HG03175 (cell line): Measurements from ENCODE around the gene POMGNT2.

ENCODE experiments used
- ATAC-seq: cut with Tn5 transposase; IDR thresholded peaks from one replicate; pipeline ENCODE4 v1.9.1; 2021; ENCODE audit warnings: mild to moderate bottlenecking, moderate library complexity; ENCODE audit not compliant: unreplicated experiment

The POMGNT2 gene

GRCh38 chr3:43104039-43104438 is 1.8 kb downstream of the POMGNT2 start:
- ATAC-seq = no peak

DNA sequence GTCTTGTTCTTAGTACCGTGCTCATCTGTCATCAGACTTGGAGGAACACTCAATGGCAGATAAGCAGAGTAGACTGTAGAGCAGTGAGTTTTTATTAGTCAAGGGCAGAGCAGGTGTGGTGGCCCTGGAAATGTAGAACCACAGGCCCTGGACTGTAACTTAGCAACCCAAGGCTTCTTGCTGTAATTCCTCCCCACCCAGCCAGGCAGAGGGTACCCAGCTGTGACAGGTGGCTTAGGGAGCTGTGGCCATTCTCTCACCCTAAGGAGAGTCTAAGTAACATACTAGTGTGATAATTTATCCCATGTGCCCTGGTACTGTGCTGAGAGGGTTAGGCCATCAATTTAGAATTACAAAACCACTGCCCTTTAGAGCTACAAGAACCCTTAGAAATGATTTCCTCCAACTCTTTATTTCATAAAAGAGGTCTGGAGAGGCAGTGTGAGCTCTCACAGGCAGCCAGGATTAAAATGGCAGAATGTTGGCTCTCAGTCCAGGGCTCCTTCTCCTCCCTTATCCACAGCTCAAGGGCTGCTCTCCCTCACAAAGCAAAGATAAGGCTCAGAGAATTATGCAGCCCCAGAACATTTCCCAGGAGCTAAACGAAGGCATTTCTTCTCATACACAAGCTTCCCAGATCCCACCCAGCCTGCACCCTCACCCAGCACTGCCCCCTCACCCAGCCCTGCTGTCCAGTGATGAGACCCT is 3.0 kb downstream of the POMGNT2 start:
- ATAC-seq = no peak

- no peak for ATAC-seq
Observed at GRCh38 chr3:43098761-43099160, 7.1 kb downstream of the POMGNT2 start.

DNA sequence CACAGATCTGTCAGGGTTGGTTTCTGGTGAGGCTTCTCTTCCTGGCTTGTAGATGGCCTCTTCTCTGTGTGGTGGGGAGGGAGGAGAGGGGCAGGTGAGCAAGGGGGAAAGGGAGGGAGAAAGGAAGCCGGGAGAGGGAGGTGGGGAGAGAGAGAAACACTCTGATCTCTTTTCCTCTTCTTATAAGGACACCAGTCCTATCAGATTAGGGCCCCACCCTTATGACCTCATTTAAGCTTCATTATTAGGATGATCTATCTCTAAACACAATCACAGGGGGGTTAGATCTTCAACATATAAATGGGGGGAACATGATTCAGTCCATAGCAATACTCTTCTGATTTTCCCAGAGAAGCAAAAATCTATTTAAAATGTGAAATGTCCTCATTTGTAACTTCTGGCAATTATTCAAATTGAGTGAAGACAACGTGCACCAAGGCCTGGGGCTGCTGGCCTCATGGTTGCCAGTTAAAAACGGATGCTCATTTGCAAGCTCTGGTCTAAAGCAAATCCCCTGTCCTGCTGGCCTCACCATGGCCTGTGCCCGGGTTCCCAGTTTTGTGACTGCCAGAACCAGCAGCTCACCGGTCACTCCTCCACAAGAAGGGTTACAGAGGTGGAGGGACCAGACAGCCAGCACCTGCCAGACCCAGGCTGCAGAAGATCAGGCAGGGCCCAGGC is 8.3 kb downstream of the POMGNT2 start:
- no peak for ATAC-seq

DNA sequence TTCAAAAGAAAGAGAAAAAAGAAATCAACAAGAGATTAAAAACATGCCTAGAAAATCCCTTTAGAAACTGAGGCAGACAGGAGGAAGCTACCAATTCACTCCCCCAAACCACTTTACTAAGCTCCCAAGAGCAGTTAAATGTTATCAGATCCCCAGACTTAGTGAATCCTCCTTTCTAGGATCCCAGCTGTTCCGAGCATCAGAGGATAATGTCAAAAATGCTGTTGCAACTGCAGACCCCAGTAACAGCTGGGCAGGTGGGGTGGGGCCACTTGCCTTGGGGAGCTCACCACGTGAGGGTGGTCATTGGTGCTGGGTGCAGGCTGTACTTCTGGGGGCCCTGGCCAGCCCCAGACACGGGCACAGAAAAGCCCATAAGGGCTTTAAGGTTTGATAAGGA is 9.1 kb downstream of the POMGNT2 start:
- no peak for ATAC-seq

GRCh38 chr3:43095370-43095769 is 10.5 kb downstream of the POMGNT2 start:
- no peak for ATAC-seq

GRCh38 chr3:43094851-43095250 is 11.0 kb downstream of the POMGNT2 start:
- ATAC-seq = no peak

GRCh38 chr3:43094381-43094780 is 11.5 kb downstream of the POMGNT2 start:
- ATAC-seq = no peak

GRCh38 chr3:43093974-43094373 is 11.9 kb downstream of the POMGNT2 start:
- ATAC-seq = no peak

GRCh38 chr3:43093006-43093405 is 12.9 kb downstream of the POMGNT2 start:
- ATAC-seq = no peak

DNA sequence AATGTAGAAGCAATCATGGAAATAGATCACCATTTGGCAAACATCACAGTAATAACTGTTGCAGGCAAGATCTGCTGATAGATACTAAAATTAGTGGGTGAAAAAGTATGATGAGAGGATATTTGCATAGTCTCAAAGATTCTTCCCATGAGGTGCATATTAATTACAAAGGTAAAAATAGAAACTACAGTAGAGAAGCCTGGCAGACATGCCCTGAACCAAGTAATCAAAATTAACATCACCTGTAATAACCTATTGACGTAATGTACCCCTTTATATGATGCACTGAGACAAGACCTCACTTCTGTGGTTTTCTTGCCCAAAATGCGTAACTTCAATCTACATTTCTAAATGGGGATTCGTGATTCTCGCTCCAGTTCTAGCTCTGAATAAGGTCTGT is 14.4 kb downstream of the POMGNT2 start:
- no peak for ATAC-seq

GRCh38 chr3:43090238-43090637 is 15.6 kb downstream of the POMGNT2 start:
- ATAC-seq = no peak

DNA sequence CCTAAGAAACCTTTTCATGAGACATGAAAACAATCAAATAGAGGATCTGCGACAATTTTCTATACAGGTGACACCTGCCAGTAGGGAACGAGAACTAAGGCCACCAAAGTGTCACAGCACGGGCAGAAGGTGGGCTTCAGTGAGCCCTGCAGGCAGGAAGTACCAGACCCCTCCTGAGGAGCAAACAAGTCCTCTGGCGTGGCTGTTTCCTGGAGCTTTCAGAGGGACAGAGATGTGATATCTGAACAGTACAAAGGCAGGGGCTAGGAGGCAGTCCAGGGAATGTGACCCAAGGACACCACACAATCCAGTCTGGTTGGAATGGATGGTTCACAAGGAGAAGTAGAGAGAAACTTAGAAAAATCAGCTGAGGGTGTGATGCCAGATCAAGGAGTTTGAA is 16.8 kb downstream of the POMGNT2 start:
- ATAC-seq = no peak

- ATAC-seq = no peak
Observed at GRCh38 chr3:43087249-43087776, 18.6 kb downstream of the POMGNT2 start.

DNA sequence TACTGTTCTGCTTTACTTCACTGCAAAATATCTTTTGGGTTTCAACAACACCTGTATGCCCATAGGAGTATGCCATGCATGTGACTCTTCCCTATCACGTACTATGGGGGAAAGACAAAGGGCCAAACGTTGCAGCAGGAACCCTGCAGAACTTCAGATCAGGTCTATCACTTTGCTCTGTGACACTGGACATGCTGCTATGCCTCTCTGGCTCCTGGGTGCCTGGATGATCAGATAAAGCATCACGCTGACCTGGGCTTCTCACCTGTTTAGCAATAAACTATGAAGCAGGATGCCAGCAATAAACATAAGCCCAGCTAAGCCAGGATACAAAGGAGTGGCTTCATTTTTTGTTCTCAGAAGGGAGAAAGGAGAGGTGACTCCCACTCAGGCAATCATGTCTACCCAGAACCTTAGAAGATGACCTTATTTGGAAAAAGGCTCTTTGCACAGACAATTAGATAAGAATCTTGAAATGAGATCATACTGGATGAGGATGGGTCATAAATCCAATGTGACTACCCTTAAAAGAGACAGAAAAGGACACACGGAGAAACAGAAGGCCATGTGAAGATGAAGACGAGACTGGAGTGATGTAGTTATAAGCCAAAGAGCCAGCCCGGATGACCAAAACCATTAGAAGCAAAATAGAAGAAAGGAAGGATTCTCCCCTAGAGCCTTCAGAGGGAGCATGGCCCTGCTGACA is 19.3 kb downstream of the POMGNT2 start:
- no peak for ATAC-seq

- no peak for ATAC-seq
Observed at GRCh38 chr3:43082457-43082856, 23.4 kb downstream of the POMGNT2 start.

- no peak for ATAC-seq
Observed at GRCh38 chr3:43081796-43082195, 24.1 kb downstream of the POMGNT2 start.

- no peak for ATAC-seq
Observed at GRCh38 chr3:43080726-43081568, 24.9 kb downstream of the POMGNT2 start.

DNA sequence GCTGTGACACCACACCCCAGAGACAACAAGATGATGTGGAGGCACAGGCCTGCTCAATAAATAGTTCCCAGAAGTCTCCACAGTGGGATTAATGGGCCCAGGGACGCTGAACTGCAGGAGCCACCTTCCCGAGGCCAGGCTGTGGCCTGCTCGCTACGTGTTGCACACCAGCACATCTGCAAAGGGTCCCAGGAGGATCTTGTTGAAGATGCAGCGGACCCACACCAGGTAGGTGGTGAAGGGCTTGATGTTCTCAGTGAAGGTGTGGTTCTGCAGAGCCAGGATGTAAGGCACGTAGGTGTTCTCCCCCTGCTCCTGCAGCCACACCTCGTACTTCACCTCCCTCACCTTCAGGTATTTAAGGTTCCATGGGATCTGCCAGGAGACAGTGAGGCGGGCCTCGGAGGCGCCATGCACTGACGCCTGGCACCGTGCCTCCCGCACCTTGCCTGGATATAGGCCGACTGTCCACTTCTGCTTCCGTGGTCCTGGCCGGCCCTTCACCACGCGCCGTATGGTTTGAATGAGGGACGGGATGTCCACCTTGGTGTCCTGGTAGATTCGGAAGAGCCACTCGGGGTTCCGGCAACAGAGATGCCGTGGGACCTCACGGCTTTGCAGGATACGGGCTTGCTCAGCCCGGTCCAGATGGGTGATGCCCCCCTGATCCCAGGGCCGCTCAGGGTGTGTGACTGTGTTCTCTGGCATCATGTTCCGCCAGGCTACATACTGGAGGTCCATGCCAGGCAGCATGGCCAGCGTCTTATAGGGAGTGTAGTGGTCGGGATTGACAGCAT is 26.1 kb downstream of the POMGNT2 start:
- no peak for ATAC-seq

GRCh38 chr3:43077707-43078106 is 28.2 kb downstream of the POMGNT2 start:
- no peak for ATAC-seq
